ENCODE measurements around the gene MMP15.
A peak's percentile ranks its signal among the peaks of the same experiment; 100 is the strongest.

Gene MMP15

GRCh38 chr16:58042886-58043515 is 17.4 kb downstream of the MMP15 start:
- DNase-seq (ENCODE audit: low spot score) = no peak
- TF ChIP-seq, protein P1, sequence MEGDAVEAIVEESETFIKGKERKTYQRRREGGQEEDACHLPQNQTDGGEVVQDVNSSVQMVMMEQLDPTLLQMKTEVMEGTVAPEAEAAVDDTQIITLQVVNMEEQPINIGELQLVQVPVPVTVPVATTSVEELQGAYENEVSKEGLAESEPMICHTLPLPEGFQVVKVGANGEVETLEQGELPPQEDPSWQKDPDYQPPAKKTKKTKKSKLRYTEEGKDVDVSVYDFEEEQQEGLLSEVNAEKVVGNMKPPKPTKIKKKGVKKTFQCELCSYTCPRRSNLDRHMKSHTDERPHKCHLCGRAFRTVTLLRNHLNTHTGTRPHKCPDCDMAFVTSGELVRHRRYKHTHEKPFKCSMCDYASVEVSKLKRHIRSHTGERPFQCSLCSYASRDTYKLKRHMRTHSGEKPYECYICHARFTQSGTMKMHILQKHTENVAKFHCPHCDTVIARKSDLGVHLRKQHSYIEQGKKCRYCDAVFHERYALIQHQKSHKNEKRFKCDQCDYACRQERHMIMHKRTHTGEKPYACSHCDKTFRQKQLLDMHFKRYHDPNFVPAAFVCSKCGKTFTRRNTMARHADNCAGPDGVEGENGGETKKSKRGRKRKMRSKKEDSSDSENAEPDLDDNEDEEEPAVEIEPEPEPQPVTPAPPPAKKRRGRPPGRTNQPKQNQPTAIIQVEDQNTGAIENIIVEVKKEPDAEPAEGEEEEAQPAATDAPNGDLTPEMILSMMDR (conservative IDR thresholded peaks at IDR 0.05; ENCODE audit: low read depth) = no peak
- H3K27ac ChIP-seq = no peak overlapping the region
- ChIA-PET CTCF (no interaction called here), POLR2A (ENCODE audit: low non-redundant PET) (no interaction called here)

DNA sequence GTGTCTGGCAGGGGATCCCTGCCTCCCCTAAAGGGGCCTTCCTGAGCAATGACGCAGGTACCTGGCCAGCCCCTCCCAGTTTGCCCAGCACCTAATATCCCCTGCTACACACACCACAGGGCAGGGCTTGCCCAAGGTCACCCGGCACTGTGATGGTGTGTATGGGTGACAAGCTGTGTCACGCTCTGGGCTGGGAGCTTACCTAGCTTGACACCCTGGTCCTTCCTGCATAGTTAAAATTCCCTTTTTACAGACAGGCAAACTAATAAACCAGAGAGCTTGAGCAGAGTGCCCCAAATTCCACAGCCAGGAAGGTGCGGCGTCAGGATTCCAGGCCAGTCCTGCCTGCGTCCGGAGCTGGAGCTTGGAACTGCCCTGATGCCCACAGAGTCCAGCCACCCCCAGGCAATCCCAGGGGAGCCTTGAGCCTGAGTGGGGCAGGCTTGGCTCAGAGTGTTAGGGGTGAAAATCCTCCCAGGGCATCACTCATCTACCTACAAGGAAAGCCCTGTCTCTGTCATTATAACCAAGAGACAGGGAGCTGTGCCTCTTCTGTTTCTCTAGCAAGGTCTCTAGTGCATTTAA is 18.1 kb downstream of the MMP15 start:
- POLR2A ChIA-PET (ENCODE audit: low non-redundant PET) = interaction anchor here (0.5 kb wide), 1 partner anchor 39 kb away, joined by 8 read pairs; no protein-coding TSS in a partner anchor
- DNase-seq (ENCODE audit: low spot score) = no peak
- TF ChIP-seq, protein P1 (conservative IDR thresholded peaks at IDR 0.05; ENCODE audit: low read depth) = no peak
- peak overlapping the region; percentile 6; the same call in 1 of the 2 replicates for H3K27ac ChIP-seq
- CTCF ChIA-PET = no interaction called here

GRCh38 chr16:58044266-58045019 is 18.9 kb downstream of the MMP15 start:
- no peak overlapping the region for H3K27ac ChIP-seq
- CTCF ChIA-PET = no interaction called here
- no peak for DNase-seq (ENCODE audit: low spot score)
- POLR2A ChIA-PET (ENCODE audit: low non-redundant PET) = interaction anchor here (0.5 kb wide), 1 partner anchor 39 kb away, joined by 8 read pairs; no protein-coding TSS in a partner anchor
- TF ChIP-seq, protein P1 (conservative IDR thresholded peaks at IDR 0.05; ENCODE audit: low read depth) = no peak

GRCh38 chr16:58045096-58045495 is 19.5 kb downstream of the MMP15 start:
- ChIA-PET CTCF (no interaction called here), POLR2A (ENCODE audit: low non-redundant PET) (no interaction called here)
- DNase-seq (ENCODE audit: low spot score) = no peak
- TF ChIP-seq, protein P1 (conservative IDR thresholded peaks at IDR 0.05; ENCODE audit: low read depth) = no peak
- no peak overlapping the region for H3K27ac ChIP-seq

DNA sequence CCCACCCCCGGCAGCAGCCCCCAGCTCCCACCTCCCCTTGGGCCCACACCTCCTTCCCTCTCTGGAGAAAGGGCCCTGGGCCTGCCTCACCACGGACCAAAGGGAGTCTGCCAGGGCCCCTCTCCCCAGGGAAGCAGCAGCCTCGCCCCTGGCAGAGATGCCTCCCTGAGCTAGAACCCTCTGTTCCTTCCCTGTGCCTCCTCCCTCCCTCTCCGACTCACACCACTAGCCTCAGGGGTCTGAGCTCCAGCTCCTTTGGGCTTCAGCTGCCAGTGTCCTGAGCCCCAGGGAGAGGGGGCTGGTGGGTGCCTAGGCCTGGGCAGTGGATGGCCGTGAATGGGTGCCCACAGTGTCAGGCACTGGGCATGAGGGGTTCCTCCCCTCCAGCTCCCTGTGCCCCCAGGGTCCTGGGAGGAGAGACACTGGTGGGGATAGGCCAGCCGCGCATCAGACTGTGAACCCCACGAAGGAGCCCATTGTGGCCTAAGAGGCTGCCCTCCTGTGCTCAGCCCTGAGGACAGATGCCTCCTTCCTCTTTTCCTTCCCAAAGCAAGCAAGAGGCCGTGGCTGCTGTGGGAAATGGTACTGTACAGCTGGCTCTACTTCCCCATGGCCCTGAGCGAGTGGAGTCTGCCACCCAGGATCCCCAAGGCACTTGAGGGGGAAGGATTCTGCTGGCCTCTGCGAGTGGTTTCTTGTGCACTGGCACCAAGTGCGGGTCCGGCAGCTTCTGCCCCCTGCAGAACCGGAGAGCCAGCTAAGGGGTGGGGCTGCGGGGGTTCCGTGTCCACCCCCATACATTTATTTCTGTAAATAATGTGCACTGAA is 20.7 kb downstream of the MMP15 start:
- ChIA-PET CTCF (no interaction called here), POLR2A (ENCODE audit: low non-redundant PET) (no interaction called here)
- H3K27ac ChIP-seq = no peak overlapping the region
- TF ChIP-seq, protein P1 (conservative IDR thresholded peaks at IDR 0.05; ENCODE audit: low read depth) = no peak
- DNase-seq (ENCODE audit: low spot score) = no peak

- TF ChIP-seq, protein P1 (conservative IDR thresholded peaks at IDR 0.05; ENCODE audit: low read depth) = no peak
- ChIA-PET CTCF (no interaction called here), POLR2A (ENCODE audit: low non-redundant PET) (no interaction called here)
- no peak overlapping the region for H3K27ac ChIP-seq
- no peak for DNase-seq (ENCODE audit: low spot score)
Measured at GRCh38 chr16:58046936-58047335, 21.4 kb downstream of the MMP15 start.
